Right atrium auricular region (tissue), 2 donors: ENCODE data around the gene DBN1. TPM values are rescaled to one million over a fixed set of nuclear protein-coding genes. Genes with fewer than 3 reads are reported as not detected.
A peak's percentile ranks its signal among the peaks of the same experiment; 100 is the strongest.

Experiments used
- DNase-seq: peaks from one replicate; pipeline ENCODE4 v3.0.0-alpha.2; 2019; ENCODE audit warnings: low spot score
- H3K27ac ChIP-seq, 2 donors: fragments of 200-600 bp; sonication (generic); 1 replicate in 1 of 2; 2 replicates in 1 of 2; pipeline ENCODE4 v1.5.1; 2016 to 2019
- H3K27me3 ChIP-seq, 2 donors: fragments of 200-600 bp; sonication (generic); one replicate each; pipeline versions ENCODE4 v1.5.1 to v1.6.0; 2017 to 2019
- H3K36me3 ChIP-seq: fragments of 200-600 bp; sonication (generic); one replicate; pipeline ENCODE4 v1.5.1; 2016
- H3K4me1 ChIP-seq, 2 donors: fragments of 200-600 bp; sonication (generic); one replicate each; pipeline versions ENCODE4 v1.5.1 to v1.6.0; 2017 to 2019
- H3K4me3 ChIP-seq, 2 donors: fragments of 200-600 bp; sonication (generic); 1 replicate in 1 of 2; 2 replicates in 1 of 2; pipeline ENCODE4 v1.5.1; 2017 to 2019; ENCODE audit warnings: mild to moderate bottlenecking in 1 of 2, moderate library complexity in 1 of 2
- H3K9me3 ChIP-seq, 2 donors: fragments of 200-600 bp; sonication (generic); one replicate each; pipeline ENCODE4 v1.5.1; 2019
- CTCF ChIP-seq, 2 donors: fragments of 200-600 bp; sonication (generic); IDR thresholded peaks; one replicate each; pipeline ENCODE4 v1.5.1; 2019; ENCODE audit warnings: antibody characterized with exemption in 2 of 2
- total RNA-seq, 2 donors: library from RNA; depleted of rRNA; stranded (reverse); fragments of >200 nt; gene quantifications; one replicate each; pipeline ENCODE4 v1.1.0, GENCODE V29; 2016

Gene DBN1
- total RNA-seq, 2 donors from 2014 or later: 25.0 to 47.2 TPM

- Histone ChIP-seq H3K4me1 (peaks cover 0 to 39% of the 10 kb centered on the region in 2 donors), H3K36me3 (peaks cover 10% of the 10 kb centered on the region), H3K27ac (peak overlapping the region; percentile 79 to 84), H3K4me3 (peak overlapping the region; percentile 64 to 66), H3K27me3 (no peaks in the 10 kb centered on the region), H3K9me3 (no peaks in the 10 kb centered on the region)
- TF ChIP-seq CTCF (IDR thresholded peaks at IDR 0.05): peak; percentile 91 to 96
- DNase-seq: peak; percentile 97
Observed at GRCh38 chr5:177455661-177456590, 17.5 kb downstream of the DBN1 start.

- DNase-seq: no peak
- no peaks in the 10 kb centered on the region for H3K27me3 ChIP-seq
- H3K4me1 ChIP-seq: peaks cover 0 to 43% of the 10 kb centered on the region in 2 donors
- H3K4me3 ChIP-seq: peak overlapping the region; percentile 64 to 66
- H3K9me3 ChIP-seq: no peaks in the 10 kb centered on the region
- H3K27ac ChIP-seq: peak overlapping the region; percentile 79 to 84
- peaks cover 5% of the 10 kb centered on the region for H3K36me3 ChIP-seq
- peak; percentile 68 to 78 for TF ChIP-seq CTCF (IDR thresholded peaks at IDR 0.05)
Observed at GRCh38 chr5:177455036-177455660, 18.3 kb downstream of the DBN1 start.

GRCh38 chr5:177454397-177455035 lies 18.9 kb downstream of the DBN1 start:
- no peaks in the 10 kb centered on the region for H3K36me3 ChIP-seq
- H3K27ac ChIP-seq: peak overlapping the region; percentile 79 to 84
- peak; percentile 93 to 96 for TF ChIP-seq CTCF (IDR thresholded peaks at IDR 0.05)
- H3K4me1 ChIP-seq: peaks cover 0 to 43% of the 10 kb centered on the region in 2 donors
- peak; percentile 95 for DNase-seq
- H3K27me3 ChIP-seq: no peaks in the 10 kb centered on the region
- peak overlapping the region; percentile 64 to 66 for H3K4me3 ChIP-seq
- no peaks in the 10 kb centered on the region for H3K9me3 ChIP-seq

- H3K27me3 ChIP-seq: no peaks in the 10 kb centered on the region
- DNase-seq: no peak
- peak overlapping the region; percentile 64 to 66 for H3K4me3 ChIP-seq
- H3K4me1 ChIP-seq: peaks cover 0 to 43% of the 10 kb centered on the region in 2 donors
- H3K36me3 ChIP-seq: no peaks in the 10 kb centered on the region
- no peak for TF ChIP-seq CTCF (IDR thresholded peaks at IDR 0.05)
- no peak overlapping the region for H3K27ac ChIP-seq
- H3K9me3 ChIP-seq: no peaks in the 10 kb centered on the region
Observed at GRCh38 chr5:177453852-177454396, 19.5 kb downstream of the DBN1 start.

- Histone ChIP-seq H3K9me3 (no peaks in the 10 kb centered on the region), H3K27me3 (no peaks in the 10 kb centered on the region), H3K4me3 (no peak overlapping the region), H3K36me3 (no peaks in the 10 kb centered on the region), H3K27ac (no peak overlapping the region), H3K4me1 (peaks cover 0 to 49% of the 10 kb centered on the region in 2 donors)
- DNase-seq: no peak
- TF ChIP-seq CTCF (IDR thresholded peaks at IDR 0.05): no peak
Observed at GRCh38 chr5:177452688-177453638, 20.5 kb downstream of the DBN1 start.
